Thyroid gland (tissue), 4 donors: ENCODE data around the gene BSG.

Source experiments
- POLR2A ChIP-seq, 2 donors: fragments of 450-650 bp; IDR thresholded peaks; one replicate each; pipeline ENCODE4 v1.6.1; 2017; ENCODE audit warnings: antibody characterized with exemption in 2 of 2, mild to moderate bottlenecking in 2 of 2, moderate library complexity in 1 of 2
- TF ChIP-seq, protein P1 (sequence below), 6 experiments: fragments of 200-600 bp in 3 of 6; fragments of 450-650 bp in 3 of 6; sonication (generic) in 3 of 6; IDR thresholded peaks; one replicate each; pipeline ENCODE4 v1.5.1; 2016 to 2019; ENCODE audit warnings: antibody characterized with exemption in 6 of 6, mild to moderate bottlenecking in 2 of 6, inconsistent platforms in 1 of 6, moderate library complexity in 1 of 6

DNA sequence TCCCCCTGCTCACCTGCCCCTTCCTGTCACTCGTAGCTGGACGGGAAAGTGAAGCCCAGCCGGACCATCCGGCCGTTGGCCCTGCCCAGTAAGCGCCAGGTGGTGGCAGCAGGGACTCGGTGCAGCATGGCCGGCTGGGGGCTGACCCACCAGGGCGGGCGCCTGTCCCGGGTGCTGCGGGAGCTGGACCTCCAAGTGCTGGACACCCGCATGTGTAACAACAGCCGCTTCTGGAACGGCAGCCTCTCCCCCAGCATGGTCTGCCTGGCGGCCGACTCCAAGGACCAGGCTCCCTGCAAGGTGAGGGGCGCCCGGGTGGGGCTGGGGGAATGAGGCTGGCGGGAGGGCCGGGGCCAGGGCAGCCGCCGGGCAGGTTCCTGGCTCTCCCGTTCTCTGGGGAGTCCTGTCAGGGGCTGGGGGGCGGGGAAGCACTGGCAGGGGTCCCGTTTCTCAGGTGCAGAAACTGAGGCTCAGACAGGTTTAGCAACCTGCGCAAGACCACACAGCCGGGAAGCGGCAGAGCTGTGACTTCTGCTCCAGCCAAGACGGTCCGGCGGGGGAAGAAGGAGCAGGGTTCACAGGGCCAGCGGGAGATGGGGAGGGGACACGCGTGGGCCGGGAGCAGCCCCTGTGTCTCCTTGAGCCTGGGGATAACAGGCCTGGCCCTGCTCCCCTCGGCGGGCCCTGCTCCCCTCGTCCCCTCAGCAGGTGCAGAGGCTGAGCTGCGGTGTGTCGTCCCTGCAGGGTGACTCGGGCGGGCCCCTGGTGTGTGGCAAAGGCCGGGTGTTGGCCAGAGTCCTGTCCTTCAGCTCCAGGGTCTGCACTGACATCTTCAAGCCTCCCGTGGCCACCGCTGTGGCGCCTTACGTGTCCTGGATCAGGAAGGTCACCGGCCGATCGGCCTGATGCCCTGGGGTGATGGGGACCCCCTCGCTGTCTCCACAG is 23.2 kb upstream of the BSG start:
- no peak for TF ChIP-seq POLR2A (IDR thresholded peaks at IDR 0.05)
- TF ChIP-seq, protein P1, sequence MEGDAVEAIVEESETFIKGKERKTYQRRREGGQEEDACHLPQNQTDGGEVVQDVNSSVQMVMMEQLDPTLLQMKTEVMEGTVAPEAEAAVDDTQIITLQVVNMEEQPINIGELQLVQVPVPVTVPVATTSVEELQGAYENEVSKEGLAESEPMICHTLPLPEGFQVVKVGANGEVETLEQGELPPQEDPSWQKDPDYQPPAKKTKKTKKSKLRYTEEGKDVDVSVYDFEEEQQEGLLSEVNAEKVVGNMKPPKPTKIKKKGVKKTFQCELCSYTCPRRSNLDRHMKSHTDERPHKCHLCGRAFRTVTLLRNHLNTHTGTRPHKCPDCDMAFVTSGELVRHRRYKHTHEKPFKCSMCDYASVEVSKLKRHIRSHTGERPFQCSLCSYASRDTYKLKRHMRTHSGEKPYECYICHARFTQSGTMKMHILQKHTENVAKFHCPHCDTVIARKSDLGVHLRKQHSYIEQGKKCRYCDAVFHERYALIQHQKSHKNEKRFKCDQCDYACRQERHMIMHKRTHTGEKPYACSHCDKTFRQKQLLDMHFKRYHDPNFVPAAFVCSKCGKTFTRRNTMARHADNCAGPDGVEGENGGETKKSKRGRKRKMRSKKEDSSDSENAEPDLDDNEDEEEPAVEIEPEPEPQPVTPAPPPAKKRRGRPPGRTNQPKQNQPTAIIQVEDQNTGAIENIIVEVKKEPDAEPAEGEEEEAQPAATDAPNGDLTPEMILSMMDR (IDR thresholded peaks at IDR 0.05) = no peak
